Astrocyte (in vitro differentiated cells and primary cell): ENCODE results near the gene NR4A2.
"Not testable (repeated sequence)": the region's sequence is repeated elsewhere in the genome, so short reads cannot be mapped to it uniquely, and the experiment has no call there.

Experiments
- EZH2 ChIP-seq: IDR thresholded peaks from 2 replicates; pipeline ENCODE4 v1.6.1; 2012; ENCODE audit warnings: mild to moderate bottlenecking, low read length, inconsistent platforms; ENCODE audit not compliant: insufficient read depth
- TF ChIP-seq, protein P1 (sequence below): IDR thresholded peaks from 2 replicates; pipeline ENCODE4 v1.5.1; 2011; ENCODE audit warnings: low read depth, mild to moderate bottlenecking, inconsistent platforms, low read length, moderate library complexity; ENCODE audit not compliant: insufficient read depth

DNA sequence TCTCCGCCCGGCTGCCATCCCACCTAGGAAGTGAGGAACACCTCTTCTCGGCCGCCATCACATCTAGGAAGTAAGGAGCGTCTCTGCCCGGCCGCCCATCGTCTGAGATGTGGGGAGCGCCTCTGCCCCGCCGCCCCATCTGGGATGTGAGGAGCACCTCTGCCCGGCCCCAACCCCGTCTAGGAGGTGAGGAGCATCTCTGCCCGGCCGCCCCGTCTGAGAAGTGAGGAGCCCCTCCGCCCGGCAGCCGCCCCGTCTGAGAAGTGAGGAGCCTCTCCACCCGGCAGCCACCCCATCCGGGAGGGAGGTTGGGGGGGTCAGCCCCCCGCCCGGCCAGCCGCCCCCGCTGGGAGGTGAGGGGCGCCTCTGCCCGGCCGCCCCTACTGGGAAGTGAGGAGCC lies 39.1 kb downstream of the NR4A2 start:
- TF ChIP-seq, protein P1, sequence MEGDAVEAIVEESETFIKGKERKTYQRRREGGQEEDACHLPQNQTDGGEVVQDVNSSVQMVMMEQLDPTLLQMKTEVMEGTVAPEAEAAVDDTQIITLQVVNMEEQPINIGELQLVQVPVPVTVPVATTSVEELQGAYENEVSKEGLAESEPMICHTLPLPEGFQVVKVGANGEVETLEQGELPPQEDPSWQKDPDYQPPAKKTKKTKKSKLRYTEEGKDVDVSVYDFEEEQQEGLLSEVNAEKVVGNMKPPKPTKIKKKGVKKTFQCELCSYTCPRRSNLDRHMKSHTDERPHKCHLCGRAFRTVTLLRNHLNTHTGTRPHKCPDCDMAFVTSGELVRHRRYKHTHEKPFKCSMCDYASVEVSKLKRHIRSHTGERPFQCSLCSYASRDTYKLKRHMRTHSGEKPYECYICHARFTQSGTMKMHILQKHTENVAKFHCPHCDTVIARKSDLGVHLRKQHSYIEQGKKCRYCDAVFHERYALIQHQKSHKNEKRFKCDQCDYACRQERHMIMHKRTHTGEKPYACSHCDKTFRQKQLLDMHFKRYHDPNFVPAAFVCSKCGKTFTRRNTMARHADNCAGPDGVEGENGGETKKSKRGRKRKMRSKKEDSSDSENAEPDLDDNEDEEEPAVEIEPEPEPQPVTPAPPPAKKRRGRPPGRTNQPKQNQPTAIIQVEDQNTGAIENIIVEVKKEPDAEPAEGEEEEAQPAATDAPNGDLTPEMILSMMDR = not testable (repeated sequence)
- TF ChIP-seq EZH2 = not testable (repeated sequence)
